K562 (cell line): ENCODE measurements around the gene LCE1A. TPM values are rescaled to one million over a fixed set of nuclear protein-coding genes. Genes with fewer than 3 reads are reported as not detected.

Source experiments
- ATAC-seq: fragments of 200-7000 bp; cut with Tn5 transposase; 3 replicates; pipeline ENCODE4 v1.9.1; 2020; ENCODE audit warnings: moderate library complexity
- BruUV-seq: library from RNA; stranded (reverse); fragments of 400-500 nt; replicated peaks from 2 replicates; lab custom pipeline; 2021; lab: Mats Ljungman, UMichigan
- CTCF ChIA-PET: fragments of 300-600 bp; formaldehyde crosslinking; extraction: SDS; loops from one replicate; lab custom pipeline; 2021; ENCODE audit warnings: low intra/inter-chr PET ratio; lab: Yijun Ruan, JAX
- POLR2A ChIA-PET: fragments of 300-600, 350-650 bp; sonication (Branson Sonifier 250); formaldehyde crosslinking; extraction: SDS; loops from one replicate; lab custom pipeline; 2021; ENCODE audit warnings: antibody characterized with exemption, inconsistent platforms; lab: Yijun Ruan, JAX
- DNase-seq, 4 experiments: peaks; one replicate each; pipeline versions ENCODE4 v3.0.0 to v3.0.0-alpha.2; 2011 to 2018; ENCODE audit warnings: low spot score in 3 of 4, mixed read lengths in 3 of 4; ENCODE audit errors: extremely low read depth in 1 of 4
- FAIRE-seq: peaks from 2 replicates; lab custom pipeline; 2011; peaks lifted over from hg19 to GRCh38; lab: Jason Lieb, UNC
- H2AFZ ChIP-seq: 2 replicates; pipeline ENCODE4 v1.6.0; 2011; ENCODE audit warnings: low read depth, low read length, control low read depth, inconsistent platforms
- H3K27ac ChIP-seq: fragments of 200-600 bp; 3 replicates; pipeline ENCODE4 v1.8.0; 2011; ENCODE audit warnings: low read depth, mild to moderate bottlenecking, control low read depth, inconsistent platforms, low read length, moderate library complexity, mixed read lengths; ENCODE audit errors: extremely low read depth
- H3K27me3 ChIP-seq, 2 experiments: fragments of 300-600 bp in 1 of 2; 2 replicates in 1 of 2; 3 replicates in 1 of 2; pipeline versions ENCODE4 v1.6.0 to v1.8.0; 2011; ENCODE audit warnings: inconsistent platforms in 2 of 2, low read length in 2 of 2, mild to moderate bottlenecking in 1 of 2, mixed read lengths in 1 of 2, moderate library complexity in 1 of 2; ENCODE audit not compliant: control insufficient read depth in 2 of 2, insufficient read depth in 2 of 2
- H3K36me3 ChIP-seq: fragments of 300-600 bp; 3 replicates; pipeline ENCODE4 v1.8.0; 2011; ENCODE audit warnings: mild to moderate bottlenecking, low read length, inconsistent platforms; ENCODE audit not compliant: control insufficient read depth, insufficient read depth
- H3K4me1 ChIP-seq, 2 experiments: fragments of 200-600 bp in 1 of 2; replicated peaks in 1 of 2; 2 replicates in 1 of 2; 3 replicates in 1 of 2; pipeline versions ENCODE4 v1.5.1 to v1.8.0; 2011; ENCODE audit warnings: inconsistent platforms in 2 of 2, low read length in 2 of 2, mild to moderate bottlenecking in 1 of 2, mixed read lengths in 1 of 2, moderate library complexity in 1 of 2; ENCODE audit not compliant: control insufficient read depth in 2 of 2, insufficient read depth in 2 of 2
- H3K4me2 ChIP-seq: 2 replicates; pipeline ENCODE4 v1.6.1; 2011; ENCODE audit warnings: low read length, control low read depth, inconsistent platforms, mixed read lengths; ENCODE audit not compliant: insufficient read depth
- H3K4me3 ChIP-seq: fragments of 200-600 bp; sonication (generic), shearing (Covaris generic); 2 replicates; pipeline ENCODE4 v1.5.1; 2016; ENCODE audit warnings: control low read depth, inconsistent platforms
- H3K79me2 ChIP-seq: fragments of 200-600 bp; 3 replicates; pipeline ENCODE4 v1.8.0; 2011; ENCODE audit warnings: low read length, inconsistent platforms; ENCODE audit not compliant: control insufficient read depth, insufficient read depth
- H3K9ac ChIP-seq, 2 experiments: 2 replicates each; pipeline versions ENCODE4 v1.6.0 to v1.6.1; 2011; ENCODE audit warnings: low read depth in 2 of 2, low read length in 2 of 2, control low read depth in 1 of 2, inconsistent platforms in 1 of 2, mild to moderate bottlenecking in 1 of 2, mixed read lengths in 1 of 2; ENCODE audit not compliant: insufficient read depth in 1 of 2
- H3K9me1 ChIP-seq: one replicate; pipeline ENCODE4 v1.6.0; 2011; ENCODE audit warnings: inconsistent platforms, mild to moderate bottlenecking, low read length, moderate library complexity; ENCODE audit not compliant: control insufficient read depth, insufficient read depth
- H3K9me3 ChIP-seq: replicated peaks from 2 replicates; pipeline ENCODE4 v1.5.1; 2011; ENCODE audit warnings: low read depth, low read length, inconsistent platforms; ENCODE audit not compliant: control insufficient read depth, insufficient read depth
- H4K20me1 ChIP-seq: replicated peaks from 2 replicates; pipeline ENCODE4 v1.6.1; 2011; ENCODE audit warnings: low read length, inconsistent platforms, mixed read lengths; ENCODE audit not compliant: control insufficient read depth, insufficient read depth
- GTF2A2 ChIP-seq: IDR thresholded peaks from 2 replicates; pipeline ENCODE4 v1.6.1; 2016; ENCODE audit warnings: mild to moderate bottlenecking, missing genetic modification characterization, missing compliant biosample characterization
- KAT7 ChIP-seq: sonication (generic); formaldehyde crosslinking; IDR thresholded peaks from 2 replicates; pipeline ENCODE4 v1.8.0; 2022; ENCODE audit warnings: missing genetic modification reagents, mild to moderate bottlenecking, borderline replicate concordance
- MXI1 ChIP-seq: IDR thresholded peaks from 2 replicates; pipeline ENCODE4 v1.6.1; 2011; ENCODE audit warnings: low read depth, mild to moderate bottlenecking, improper control_type of control experiment, low read length
- RBM14 ChIP-seq: fragments of 200-400 bp; formaldehyde crosslinking; IDR thresholded peaks from 2 replicates; pipeline ENCODE4 v1.6.1; 2018; ENCODE audit warnings: low read depth, mild to moderate bottlenecking, low read length, moderate library complexity, borderline replicate concordance; ENCODE audit not compliant: insufficient read depth
- THRA ChIP-seq: fragments of 450-650 bp; IDR thresholded peaks from 2 replicates; pipeline ENCODE4 v1.6.1; 2017; ENCODE audit warnings: mild to moderate bottlenecking, moderate library complexity
- USF2 ChIP-seq: sonication (generic); formaldehyde crosslinking; IDR thresholded peaks from 2 replicates; pipeline ENCODE4 v1.5.0; 2020; ENCODE audit warnings: missing genetic modification reagents
- ZNF431 ChIP-seq: sonication (generic); formaldehyde crosslinking; IDR thresholded peaks from 2 replicates; pipeline ENCODE4 v1.8.0; 2022; ENCODE audit warnings: mild to moderate bottlenecking, missing genetic modification reagents
- ZNF583 ChIP-seq: fragments of 250-450 bp; sonication (Bioruptor Pico); IDR thresholded peaks from 2 replicates; pipeline ENCODE4 v1.4.0; 2020
- ZSCAN32 ChIP-seq: fragments of 450-650 bp; formaldehyde crosslinking; IDR thresholded peaks from 2 replicates; pipeline ENCODE4 v1.4.0; 2020; ENCODE audit warnings: mild to moderate bottlenecking, moderate library complexity
- WGBS: fragments of 100-300 bp; shearing (Covaris generic); methylation state at CpG from one replicate; pipeline ENCODE4 v1.1.6; 2016; ENCODE audit warnings: low coverage, mixed read lengths; ENCODE audit not compliant: insufficient coverage; ENCODE audit errors: missing lambda C conversion rate; 5-methylcytosine and 5-hydroxymethylcytosine counted together
- in situ Hi-C: fragments of 300-500 bp; cut with MboI; formaldehyde crosslinking; loops from 4 replicates; pipeline ENCODE4 v1.15.0; 2018; ENCODE audit warnings: inconsistent platforms, mixed read lengths
- intact Hi-C: fragments of 100-400 bp; cut with micrococcal nuclease; formaldehyde crosslinking; loops from 2 replicates; pipeline ENCODE4 v1.14.2; 2022
- polyA plus RNA-seq, 8 experiments: library from polyadenylated mRNA; depleted of rRNA in 4 of 8; stranded (reverse) in 5 of 8; unstranded in 3 of 8; fragments of >200 nt; fragmentation: Nextera tagmentation in 2 of 8; fragmentation: Illumina TruSeq in 1 of 8; extraction: Ambion mirVana in 2 of 8; extraction: Trizol in 1 of 8; gene quantifications; 2 replicates each; pipeline versions ENCODE4 v1.2.1 to v1.2.3, GENCODE V29; 2011 to 2014; ENCODE audit warnings: inconsistent platforms in 1 of 8, missing spikeins in 1 of 8
- total RNA-seq, 7 experiments: library from RNA; depleted of rRNA in 6 of 7; stranded (reverse); fragments of >200 nt in 6 of 7; fragmentation: Illumina TruSeq in 2 of 7; extraction: Trizol in 2 of 7; gene quantifications; 2 replicates each; pipeline versions ENCODE4 v1.2.1 to v1.2.3, GENCODE V29; 2011 to 2021; ENCODE audit warnings: low replicate concordance in 1 of 7
- TF ChIP-seq, protein P1 (sequence below): fragments of 250-450 bp; sonication (Bioruptor Pico); IDR thresholded peaks from 2 replicates; pipeline ENCODE4 v1.8.0; 2022; ENCODE audit warnings: inconsistent platforms, mild to moderate bottlenecking, moderate library complexity, borderline replicate concordance
- TF ChIP-seq, protein P2 (sequence below): fragments of 250-450 bp; sonication (Bioruptor Pico); IDR thresholded peaks from 2 replicates; pipeline ENCODE4 v1.4.0; 2020; ENCODE audit warnings: mild to moderate bottlenecking, moderate library complexity, borderline replicate concordance

Gene LCE1A
- total and polyA plus RNA-seq, 9 of the 15 experiments (the other 6 are each of a cell fraction or from before 2014, with no cell fraction given), result not detected

GRCh38 chr1:152806576-152806975, 20.7 kb upstream of the LCE1A start, which contains the start of gene LCE1C:
Gene LCE1C (minus strand): TSS chr1:152806651. CDS start chr1:152805478, 1,173 bp downstream.
- Histone ChIP-seq H3K9me1 (no peaks in the 10 kb centered on the region), H3K36me3 (no peaks in the 10 kb centered on the region), H3K4me1 (no peaks in the 10 kb centered on the region), H3K79me2 (no peaks in the 10 kb centered on the region), H3K27me3 (no peaks in the 10 kb centered on the region), H3K27ac (no peak within 1 kb of the TSS), H3K4me2 (no peak within 1 kb of the TSS), H3K4me3 (no peak within 1 kb of the TSS), H3K9ac (no peak within 1 kb of the TSS), H3K9me3 (no peaks in the 10 kb centered on the region), H4K20me1 (no peaks in the 10 kb centered on the region), H2AFZ (no peak within 1 kb of the TSS)
- in situ Hi-C loops, result no loop called here
- 0% methylated on average over 3 of the region's 3 CpGs for WGBS
- CTCF ChIA-PET, result no interaction called here
- no TSS peak for BruUV-seq
- FAIRE-seq (no peak), ATAC-seq (no peak), DNase-seq (no peak)
- POLR2A ChIA-PET, result interaction anchor here (1.0 kb wide), 1 partner anchor 119 kb away, joined by 3 read pairs; no protein-coding TSS in a partner anchor
- TF ChIP-seq GTF2A2 (tag) (no peak), USF2 (CRISPR knock-in tag) (no peak), ZSCAN32 (no peak), MXI1 (no peak), RBM14 (no peak), ZNF431 (CRISPR knock-in tag) (no peak), ZNF583 (CRISPR knock-in tag) (no peak), THRA (no peak), KAT7 (CRISPR knock-in tag) (no peak)
- TF ChIP-seq, protein P1, sequence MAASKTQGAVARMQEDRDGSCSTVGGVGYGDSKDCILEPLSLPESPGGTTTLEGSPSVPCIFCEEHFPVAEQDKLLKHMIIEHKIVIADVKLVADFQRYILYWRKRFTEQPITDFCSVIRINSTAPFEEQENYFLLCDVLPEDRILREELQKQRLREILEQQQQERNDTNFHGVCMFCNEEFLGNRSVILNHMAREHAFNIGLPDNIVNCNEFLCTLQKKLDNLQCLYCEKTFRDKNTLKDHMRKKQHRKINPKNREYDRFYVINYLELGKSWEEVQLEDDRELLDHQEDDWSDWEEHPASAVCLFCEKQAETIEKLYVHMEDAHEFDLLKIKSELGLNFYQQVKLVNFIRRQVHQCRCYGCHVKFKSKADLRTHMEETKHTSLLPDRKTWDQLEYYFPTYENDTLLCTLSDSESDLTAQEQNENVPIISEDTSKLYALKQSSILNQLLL (CRISPR knock-in tag), result no peak
- TF ChIP-seq, protein P2, sequence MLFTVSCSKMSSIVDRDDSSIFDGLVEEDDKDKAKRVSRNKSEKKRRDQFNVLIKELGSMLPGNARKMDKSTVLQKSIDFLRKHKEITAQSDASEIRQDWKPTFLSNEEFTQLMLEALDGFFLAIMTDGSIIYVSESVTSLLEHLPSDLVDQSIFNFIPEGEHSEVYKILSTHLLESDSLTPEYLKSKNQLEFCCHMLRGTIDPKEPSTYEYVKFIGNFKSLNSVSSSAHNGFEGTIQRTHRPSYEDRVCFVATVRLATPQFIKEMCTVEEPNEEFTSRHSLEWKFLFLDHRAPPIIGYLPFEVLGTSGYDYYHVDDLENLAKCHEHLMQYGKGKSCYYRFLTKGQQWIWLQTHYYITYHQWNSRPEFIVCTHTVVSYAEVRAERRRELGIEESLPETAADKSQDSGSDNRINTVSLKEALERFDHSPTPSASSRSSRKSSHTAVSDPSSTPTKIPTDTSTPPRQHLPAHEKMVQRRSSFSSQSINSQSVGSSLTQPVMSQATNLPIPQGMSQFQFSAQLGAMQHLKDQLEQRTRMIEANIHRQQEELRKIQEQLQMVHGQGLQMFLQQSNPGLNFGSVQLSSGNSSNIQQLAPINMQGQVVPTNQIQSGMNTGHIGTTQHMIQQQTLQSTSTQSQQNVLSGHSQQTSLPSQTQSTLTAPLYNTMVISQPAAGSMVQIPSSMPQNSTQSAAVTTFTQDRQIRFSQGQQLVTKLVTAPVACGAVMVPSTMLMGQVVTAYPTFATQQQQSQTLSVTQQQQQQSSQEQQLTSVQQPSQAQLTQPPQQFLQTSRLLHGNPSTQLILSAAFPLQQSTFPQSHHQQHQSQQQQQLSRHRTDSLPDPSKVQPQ (CRISPR knock-in tag), result no peak
- intact Hi-C loops, result no loop called here
